Suprapubic skin (tissue), 4 donors: ENCODE data around the gene UBXN1.

Experiments used
- EP300 ChIP-seq: sonication (generic); formaldehyde crosslinking; IDR thresholded peaks from one replicate; pipeline ENCODE4 v1.6.1; 2017; ENCODE audit warnings: antibody characterized with exemption
- POLR2A ChIP-seq, 2 donors: fragments of 450-650 bp; IDR thresholded peaks; one replicate each; pipeline ENCODE4 v1.6.1; 2017; ENCODE audit warnings: antibody characterized with exemption in 2 of 2, mild to moderate bottlenecking in 2 of 2, moderate library complexity in 2 of 2
- POLR2AphosphoS5 ChIP-seq, 3 donors: sonication (generic); formaldehyde crosslinking; IDR thresholded peaks; one replicate each; pipeline ENCODE4 v1.6.1; 2017; ENCODE audit warnings: antibody characterized with exemption in 3 of 3
- TF ChIP-seq, protein P1 (sequence below), 2 donors: fragments of 200-600 bp in 1 of 2; fragments of 450-650 bp in 1 of 2; sonication (generic) in 1 of 2; IDR thresholded peaks; one replicate each; pipeline ENCODE4 v1.5.1; 2016 to 2019; ENCODE audit warnings: antibody characterized with exemption in 2 of 2, mild to moderate bottlenecking in 1 of 2, moderate library complexity in 1 of 2

DNA sequence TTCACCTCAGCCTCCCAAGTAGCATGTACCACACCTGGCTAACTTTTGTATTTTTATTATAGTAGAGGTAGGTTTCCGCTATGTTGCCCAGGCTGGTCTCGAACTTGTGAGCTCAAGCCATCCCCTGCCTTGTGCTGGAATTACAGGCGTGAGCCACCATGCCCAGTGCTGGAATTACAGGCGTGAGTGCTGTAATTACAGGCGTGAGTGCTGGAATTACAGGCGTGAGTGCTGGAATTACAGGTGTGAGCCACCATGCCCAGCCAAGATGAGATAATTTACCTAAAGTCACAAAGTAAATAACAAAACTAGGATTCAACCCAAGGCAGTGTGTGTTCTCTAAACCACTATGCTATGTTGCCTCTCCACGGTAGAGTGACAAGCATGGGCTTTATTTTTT lies 3.6 kb upstream of the UBXN1 start:
- no peak for TF ChIP-seq POLR2A (IDR thresholded peaks at IDR 0.05)
- no peak for TF ChIP-seq POLR2AphosphoS5 (IDR thresholded peaks at IDR 0.05)
- TF ChIP-seq, protein P1, sequence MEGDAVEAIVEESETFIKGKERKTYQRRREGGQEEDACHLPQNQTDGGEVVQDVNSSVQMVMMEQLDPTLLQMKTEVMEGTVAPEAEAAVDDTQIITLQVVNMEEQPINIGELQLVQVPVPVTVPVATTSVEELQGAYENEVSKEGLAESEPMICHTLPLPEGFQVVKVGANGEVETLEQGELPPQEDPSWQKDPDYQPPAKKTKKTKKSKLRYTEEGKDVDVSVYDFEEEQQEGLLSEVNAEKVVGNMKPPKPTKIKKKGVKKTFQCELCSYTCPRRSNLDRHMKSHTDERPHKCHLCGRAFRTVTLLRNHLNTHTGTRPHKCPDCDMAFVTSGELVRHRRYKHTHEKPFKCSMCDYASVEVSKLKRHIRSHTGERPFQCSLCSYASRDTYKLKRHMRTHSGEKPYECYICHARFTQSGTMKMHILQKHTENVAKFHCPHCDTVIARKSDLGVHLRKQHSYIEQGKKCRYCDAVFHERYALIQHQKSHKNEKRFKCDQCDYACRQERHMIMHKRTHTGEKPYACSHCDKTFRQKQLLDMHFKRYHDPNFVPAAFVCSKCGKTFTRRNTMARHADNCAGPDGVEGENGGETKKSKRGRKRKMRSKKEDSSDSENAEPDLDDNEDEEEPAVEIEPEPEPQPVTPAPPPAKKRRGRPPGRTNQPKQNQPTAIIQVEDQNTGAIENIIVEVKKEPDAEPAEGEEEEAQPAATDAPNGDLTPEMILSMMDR (IDR thresholded peaks at IDR 0.05) = no peak
- no peak for TF ChIP-seq EP300
